Measurements from ENCODE around the gene PI3. TPM values are rescaled to one million over a fixed set of nuclear protein-coding genes. Genes with fewer than 3 reads are reported as not detected.
"Not testable (repeated sequence)": the region's sequence is repeated elsewhere in the genome, so short reads cannot be mapped to it uniquely, and the experiment has no call there.

PI3 gene, protein sequence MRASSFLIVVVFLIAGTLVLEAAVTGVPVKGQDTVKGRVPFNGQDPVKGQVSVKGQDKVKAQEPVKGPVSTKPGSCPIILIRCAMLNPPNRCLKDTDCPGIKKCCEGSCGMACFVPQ
- total RNA-seq: not detected

GRCh38 chr20:45174434-45175364, at the start of gene PI3:
Gene PI3 (plus strand): TSS chr20:45174902. CDS start chr20:45174923, 21 bp downstream.
- H3K9me3 ChIP-seq (ENCODE audit: control insufficient read depth in 3 of 3, low read length in 3 of 3): peaks cover 0 to 2% (median 0%) of the 10 kb centered on the region in 3 donors
- H3K27me3 ChIP-seq (ENCODE audit: control insufficient read depth in 3 of 3, insufficient read depth in 3 of 3, low read length in 3 of 3): peaks cover 0 to 6% (median 0%) of the 10 kb centered on the region in 3 donors
- no peaks in the 10 kb centered on the region for H3K4me1 ChIP-seq (ENCODE audit: control insufficient read depth in 3 of 3, insufficient read depth in 3 of 3, low read length in 3 of 3)
- no peaks in the 10 kb centered on the region for H3K36me3 ChIP-seq (ENCODE audit: control insufficient read depth in 3 of 3, insufficient read depth in 3 of 3, low read length in 3 of 3)
- H3K9ac ChIP-seq (ENCODE audit: low read depth in 1 of 3, low read length in 3 of 3): no peak within 1 kb of the TSS
- no peak within 1 kb of the TSS for H3K27ac ChIP-seq (ENCODE audit: low read depth, low read length)
- no peak within 1 kb of the TSS for H3K4me3 ChIP-seq (ENCODE audit: low read length in 3 of 3)

DNA sequence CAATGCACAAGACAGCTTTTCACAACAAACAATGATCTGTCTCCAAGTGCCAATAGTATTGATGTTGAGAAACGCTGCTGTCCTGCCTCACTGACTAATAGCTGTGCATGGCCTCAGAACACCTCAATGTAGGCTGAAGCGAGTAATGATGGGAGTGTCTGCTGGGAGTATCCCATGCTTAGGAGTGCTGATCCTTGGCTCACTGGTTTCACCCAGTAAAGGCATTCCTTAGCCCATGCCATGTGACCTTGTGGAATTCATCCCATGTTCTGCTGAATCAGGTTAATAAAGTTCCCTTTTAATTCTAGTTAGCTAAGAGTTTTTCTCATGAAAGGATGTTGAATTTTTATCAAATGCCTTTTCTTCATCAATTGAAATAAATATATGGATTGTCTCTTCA, 46.6 kb upstream of the PI3 start:
- Histone ChIP-seq H3K27ac (ENCODE audit: low read depth, low read length) (no peak overlapping the region), H3K4me3 (ENCODE audit: low read length in 3 of 3) (no peak overlapping the region), H3K4me1 (ENCODE audit: control insufficient read depth in 3 of 3, insufficient read depth in 3 of 3, low read length in 3 of 3) (no peaks in the 10 kb centered on the region), H3K9me3 (ENCODE audit: control insufficient read depth in 3 of 3, low read length in 3 of 3) (no peaks in the 10 kb centered on the region), H3K36me3 (ENCODE audit: control insufficient read depth in 3 of 3, insufficient read depth in 3 of 3, low read length in 3 of 3) (no peaks in the 10 kb centered on the region), H3K27me3 (ENCODE audit: control insufficient read depth in 3 of 3, insufficient read depth in 3 of 3, low read length in 3 of 3) (peaks cover 6 to 24% (median 10%) of the 10 kb centered on the region in 3 donors), H3K9ac (ENCODE audit: low read depth in 1 of 3, low read length in 3 of 3) (no peak overlapping the region)

GRCh38 chr20:45136911-45137310, 37.8 kb upstream of the PI3 start:
- H3K4me3 ChIP-seq (ENCODE audit: low read length in 3 of 3): no peak overlapping the region
- H3K27me3 ChIP-seq (ENCODE audit: control insufficient read depth in 3 of 3, insufficient read depth in 3 of 3, low read length in 3 of 3): peaks cover 0 to 16% (median 12%) of the 10 kb centered on the region in 3 donors
- no peak overlapping the region for H3K9ac ChIP-seq (ENCODE audit: low read depth in 1 of 3, low read length in 3 of 3)
- H3K36me3 ChIP-seq (ENCODE audit: control insufficient read depth in 3 of 3, insufficient read depth in 3 of 3, low read length in 3 of 3): no peaks in the 10 kb centered on the region
- no peaks in the 10 kb centered on the region for H3K4me1 ChIP-seq (ENCODE audit: control insufficient read depth in 3 of 3, insufficient read depth in 3 of 3, low read length in 3 of 3)
- H3K9me3 ChIP-seq (ENCODE audit: control insufficient read depth in 3 of 3, low read length in 3 of 3): no peaks in the 10 kb centered on the region
- no peak overlapping the region for H3K27ac ChIP-seq (ENCODE audit: low read depth, low read length)

DNA sequence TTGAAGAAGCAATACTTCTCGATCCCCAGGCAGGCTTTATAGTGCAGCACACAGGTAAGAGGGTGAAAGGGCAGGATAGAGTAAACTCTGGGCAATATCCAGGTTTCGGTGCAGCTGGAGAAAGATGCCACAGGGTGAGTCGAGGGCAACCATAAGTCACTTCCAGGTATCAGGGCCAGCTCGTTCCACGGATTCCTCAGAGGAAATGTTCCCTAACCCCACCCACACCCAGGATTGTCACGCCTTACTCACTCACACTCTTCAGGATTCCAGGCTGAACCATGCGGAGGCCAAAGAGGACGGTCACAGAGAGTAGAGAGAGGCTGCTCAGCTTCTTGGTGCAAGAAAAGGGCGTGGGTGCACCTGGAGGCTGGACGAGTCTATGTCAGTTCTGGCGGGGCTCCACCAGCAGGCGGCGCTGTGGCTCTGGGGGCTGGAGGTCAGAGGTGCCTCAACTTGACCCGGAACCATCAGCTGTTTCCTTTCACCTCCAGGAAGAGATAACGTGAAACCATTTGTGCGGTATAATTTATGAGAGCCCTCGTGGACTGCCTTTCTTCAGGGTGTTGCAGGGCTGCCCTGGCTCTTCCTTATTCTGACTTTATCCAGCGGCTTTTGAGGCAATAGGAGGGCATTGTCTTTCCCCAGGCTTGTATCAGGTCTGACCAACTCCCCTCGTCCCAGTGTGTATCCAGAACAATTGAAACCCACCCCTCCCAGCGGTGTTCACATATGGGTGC, 36.0 kb upstream of the PI3 start:
- Histone ChIP-seq H3K9me3 (ENCODE audit: control insufficient read depth in 3 of 3, low read length in 3 of 3) (no peaks in the 10 kb centered on the region), H3K27ac (ENCODE audit: low read depth, low read length) (no peak overlapping the region), H3K9ac (ENCODE audit: low read depth in 1 of 3, low read length in 3 of 3) (no peak overlapping the region), H3K4me3 (ENCODE audit: low read length in 3 of 3) (no peak overlapping the region), H3K36me3 (ENCODE audit: control insufficient read depth in 3 of 3, insufficient read depth in 3 of 3, low read length in 3 of 3) (no peaks in the 10 kb centered on the region), H3K27me3 (ENCODE audit: control insufficient read depth in 3 of 3, insufficient read depth in 3 of 3, low read length in 3 of 3) (peaks cover 0 to 20% (median 12%) of the 10 kb centered on the region in 3 donors), H3K4me1 (ENCODE audit: control insufficient read depth in 3 of 3, insufficient read depth in 3 of 3, low read length in 3 of 3) (no peaks in the 10 kb centered on the region)

DNA sequence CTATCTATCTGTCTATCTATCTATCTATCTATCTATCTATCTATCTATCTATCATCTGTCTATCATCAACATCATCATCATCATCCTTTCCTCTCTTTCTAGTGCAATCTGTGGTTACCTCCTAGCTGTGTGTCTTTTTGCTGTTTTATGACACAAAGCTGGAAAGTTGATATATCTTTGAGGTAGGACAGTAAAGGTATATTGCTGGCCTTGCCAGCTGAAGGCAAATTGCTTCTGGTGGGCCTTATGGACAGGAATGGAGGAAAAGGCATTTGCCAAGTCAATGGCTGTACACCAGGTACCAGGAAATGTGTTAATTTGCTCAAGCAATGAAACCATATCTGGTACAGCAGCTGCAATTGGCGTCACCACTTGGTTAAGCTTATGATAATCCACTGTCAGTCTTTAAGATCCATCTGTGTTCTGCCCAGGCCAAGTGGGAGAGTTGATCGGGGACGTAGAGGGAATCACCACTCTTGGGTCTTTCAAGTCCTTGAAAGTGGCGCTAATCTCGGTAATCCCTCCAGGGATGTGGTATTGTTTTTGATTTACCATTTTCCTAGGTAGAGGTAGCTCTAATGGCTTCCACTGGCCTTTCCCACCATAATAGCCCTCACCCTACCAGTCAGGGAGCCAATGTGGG, 34.8 kb upstream of the PI3 start:
- H3K4me1 ChIP-seq (ENCODE audit: control insufficient read depth in 3 of 3, insufficient read depth in 3 of 3, low read length in 3 of 3); H3K9me3 ChIP-seq (ENCODE audit: control insufficient read depth in 3 of 3, low read length in 3 of 3); H3K4me3 ChIP-seq (ENCODE audit: low read length in 3 of 3); H3K27ac ChIP-seq (ENCODE audit: low read depth, low read length); H3K36me3 ChIP-seq (ENCODE audit: control insufficient read depth in 3 of 3, insufficient read depth in 3 of 3, low read length in 3 of 3); H3K9ac ChIP-seq (ENCODE audit: low read depth in 1 of 3, low read length in 3 of 3): not testable (repeated sequence)
- peaks cover 0 to 20% (median 12%) of the 10 kb centered on the region in 3 donors for H3K27me3 ChIP-seq (ENCODE audit: control insufficient read depth in 3 of 3, insufficient read depth in 3 of 3, low read length in 3 of 3)

DNA sequence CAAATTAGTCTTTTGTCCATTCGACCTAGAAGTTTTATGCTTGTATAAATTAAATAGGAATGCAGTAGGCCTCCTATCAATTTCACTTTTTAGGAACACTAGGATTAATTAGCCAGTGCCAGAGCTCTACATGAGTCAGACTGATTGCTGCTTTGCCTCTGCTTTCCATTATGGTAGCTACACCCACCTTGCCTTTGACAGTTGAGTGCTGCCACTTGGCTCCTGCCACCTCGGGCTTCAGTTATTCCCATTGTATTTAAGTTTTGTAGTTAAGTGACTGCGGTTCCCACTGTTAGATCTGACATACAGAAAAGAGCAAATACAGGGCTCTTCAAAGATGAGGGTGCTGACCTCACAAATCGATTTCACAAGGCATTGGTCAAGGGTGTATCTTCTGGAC, 33.9 kb upstream of the PI3 start:
- H3K4me1 ChIP-seq (ENCODE audit: control insufficient read depth in 3 of 3, insufficient read depth in 3 of 3, low read length in 3 of 3): no peaks in the 10 kb centered on the region
- peaks cover 4 to 20% (median 10%) of the 10 kb centered on the region in 3 donors for H3K27me3 ChIP-seq (ENCODE audit: control insufficient read depth in 3 of 3, insufficient read depth in 3 of 3, low read length in 3 of 3)
- H3K9me3 ChIP-seq (ENCODE audit: control insufficient read depth in 3 of 3, low read length in 3 of 3): no peaks in the 10 kb centered on the region
- H3K4me3 ChIP-seq (ENCODE audit: low read length in 3 of 3): no peak overlapping the region
- H3K36me3 ChIP-seq (ENCODE audit: control insufficient read depth in 3 of 3, insufficient read depth in 3 of 3, low read length in 3 of 3): no peaks in the 10 kb centered on the region
- H3K27ac ChIP-seq (ENCODE audit: low read depth, low read length): no peak overlapping the region
- no peak overlapping the region for H3K9ac ChIP-seq (ENCODE audit: low read depth in 1 of 3, low read length in 3 of 3)

DNA sequence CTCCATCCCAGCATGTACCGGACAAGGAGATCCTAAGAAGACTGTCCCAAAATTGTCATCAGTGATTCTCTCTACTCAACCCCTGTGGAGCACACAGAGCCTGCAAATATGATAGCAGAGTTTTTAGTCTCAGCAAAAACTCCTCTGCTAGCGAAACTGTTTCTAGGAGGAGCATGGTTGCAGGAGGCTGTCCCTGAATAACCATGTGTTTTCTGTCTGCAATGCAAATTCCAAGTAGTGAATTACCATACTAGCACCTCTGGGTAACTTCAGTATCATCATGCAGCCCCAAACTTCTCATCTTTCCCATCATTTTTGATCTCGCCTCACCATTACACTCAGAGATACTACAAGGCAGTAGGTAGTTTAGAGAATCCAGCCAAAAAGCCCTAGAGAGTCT, 25.6 kb upstream of the PI3 start:
- Histone ChIP-seq H3K27me3 (ENCODE audit: control insufficient read depth in 3 of 3, insufficient read depth in 3 of 3, low read length in 3 of 3) (peaks cover 3 to 13% (median 10%) of the 10 kb centered on the region in 3 donors), H3K27ac (ENCODE audit: low read depth, low read length) (no peak overlapping the region), H3K36me3 (ENCODE audit: control insufficient read depth in 3 of 3, insufficient read depth in 3 of 3, low read length in 3 of 3) (no peaks in the 10 kb centered on the region)

DNA sequence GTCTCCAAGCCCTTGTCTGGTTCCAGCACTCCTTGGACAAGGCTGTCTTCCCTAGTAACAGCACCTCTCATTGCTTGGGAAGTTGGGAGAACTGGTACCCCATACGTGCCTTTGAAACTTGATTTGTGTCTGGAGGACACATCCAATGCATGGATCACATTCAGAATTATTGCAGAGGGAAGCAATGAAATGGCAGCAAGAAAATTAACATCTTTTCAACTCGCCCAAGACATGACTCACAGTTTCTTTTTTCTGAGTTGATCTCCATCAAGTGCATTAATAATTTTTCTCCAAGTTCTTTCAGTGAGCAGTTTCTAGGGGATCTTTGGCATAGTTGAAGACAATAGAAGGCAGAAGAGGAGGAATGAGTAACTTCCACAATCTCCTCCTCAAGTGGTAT, 22.3 kb upstream of the PI3 start:
- no peak overlapping the region for H3K27ac ChIP-seq (ENCODE audit: low read depth, low read length)
- H3K36me3 ChIP-seq (ENCODE audit: control insufficient read depth in 3 of 3, insufficient read depth in 3 of 3, low read length in 3 of 3): no peaks in the 10 kb centered on the region
- H3K4me1 ChIP-seq (ENCODE audit: control insufficient read depth in 3 of 3, insufficient read depth in 3 of 3, low read length in 3 of 3): peaks cover 0 to 3% (median 0%) of the 10 kb centered on the region in 3 donors
- H3K4me3 ChIP-seq (ENCODE audit: low read length in 3 of 3): no peak overlapping the region
- H3K27me3 ChIP-seq (ENCODE audit: control insufficient read depth in 3 of 3, insufficient read depth in 3 of 3, low read length in 3 of 3): peaks cover 0 to 7% (median 3%) of the 10 kb centered on the region in 3 donors
- no peak overlapping the region for H3K9ac ChIP-seq (ENCODE audit: low read depth in 1 of 3, low read length in 3 of 3)
- peaks cover 0 to 2% (median 0%) of the 10 kb centered on the region in 3 donors for H3K9me3 ChIP-seq (ENCODE audit: control insufficient read depth in 3 of 3, low read length in 3 of 3)

More for the DNA sequence above, 25.6 kb upstream of the PI3 start:
- Histone ChIP-seq H3K9me3 (ENCODE audit: control insufficient read depth in 3 of 3, low read length in 3 of 3) (no peaks in the 10 kb centered on the region), H3K9ac (ENCODE audit: low read depth in 1 of 3, low read length in 3 of 3) (no peak overlapping the region), H3K4me3 (ENCODE audit: low read length in 3 of 3) (no peak overlapping the region), H3K4me1 (ENCODE audit: control insufficient read depth in 3 of 3, insufficient read depth in 3 of 3, low read length in 3 of 3) (peaks cover 0 to 2% (median 0%) of the 10 kb centered on the region in 3 donors)

- no peak overlapping the region for H3K9ac ChIP-seq (ENCODE audit: low read depth in 1 of 3, low read length in 3 of 3)
Observed at GRCh38 chr20:45153147-45153546, 21.6 kb upstream of the PI3 start.

More at GRCh38 chr20:45153147-45153546, 21.6 kb upstream of the PI3 start:
- Histone ChIP-seq H3K4me3 (ENCODE audit: low read length in 3 of 3) (no peak overlapping the region), H3K27me3 (ENCODE audit: control insufficient read depth in 3 of 3, insufficient read depth in 3 of 3, low read length in 3 of 3) (peaks cover 0 to 7% (median 3%) of the 10 kb centered on the region in 3 donors), H3K4me1 (ENCODE audit: control insufficient read depth in 3 of 3, insufficient read depth in 3 of 3, low read length in 3 of 3) (peaks cover 0 to 3% (median 0%) of the 10 kb centered on the region in 3 donors), H3K27ac (ENCODE audit: low read depth, low read length) (no peak overlapping the region), H3K9me3 (ENCODE audit: control insufficient read depth in 3 of 3, low read length in 3 of 3) (peaks cover 0 to 2% (median 0%) of the 10 kb centered on the region in 3 donors), H3K36me3 (ENCODE audit: control insufficient read depth in 3 of 3, insufficient read depth in 3 of 3, low read length in 3 of 3) (no peaks in the 10 kb centered on the region)

All from skeletal muscle tissue (tissue), 4 donors.